ENCODE data around the gene SLC39A11. TPM values are rescaled to one million over a fixed set of nuclear protein-coding genes. Genes with fewer than 3 reads are reported as not detected.

Gene SLC39A11
- total RNA-seq, 1 experiment from 2014 or later: 18.6 TPM

- intact Hi-C loops (cut with micrococcal nuclease; ENCODE audit: unreplicated experiment): loop anchor here (5.0 kb wide), 1 partner anchor 262 kb away; no protein-coding TSS in a partner anchor
- Histone ChIP-seq H3K4me1 (ENCODE audit: insufficient read depth, low read length, poor library complexity, severe bottlenecking) (peaks cover 9% of the 10 kb centered on the region), H3K36me3 (ENCODE audit: insufficient read depth, low read length, poor library complexity, severe bottlenecking) (no peaks in the 10 kb centered on the region), H3K27me3 (replicated peaks; ENCODE audit: insufficient read depth, low read depth, low read length, poor library complexity) (no peaks in the 10 kb centered on the region), H3K27ac (ENCODE audit: low read depth, low read length, poor library complexity, severe bottlenecking) (no peak overlapping the region), H3K9me3 (ENCODE audit: low read depth, low read length, poor library complexity, severe bottlenecking) (no peaks in the 10 kb centered on the region), H3K4me3 (ENCODE audit: low read depth, low read length, poor library complexity, severe bottlenecking) (no peak overlapping the region)
- CTCF ChIA-PET: interaction anchor here (0.5 kb wide), 1 partner anchor 201 kb away, joined by 5 read pairs; no protein-coding TSS in a partner anchor
- POLR2A ChIA-PET (ENCODE audit: low non-redundant PET): no interaction called here
- BruUV-seq (replicated peaks): no TSS peak
- no peak for TF ChIP-seq EZH2 (IDR thresholded peaks at IDR 0.05; ENCODE audit: borderline replicate concordance, low read depth, low read length, poor library complexity, severe bottlenecking)
- TF ChIP-seq, protein P1, sequence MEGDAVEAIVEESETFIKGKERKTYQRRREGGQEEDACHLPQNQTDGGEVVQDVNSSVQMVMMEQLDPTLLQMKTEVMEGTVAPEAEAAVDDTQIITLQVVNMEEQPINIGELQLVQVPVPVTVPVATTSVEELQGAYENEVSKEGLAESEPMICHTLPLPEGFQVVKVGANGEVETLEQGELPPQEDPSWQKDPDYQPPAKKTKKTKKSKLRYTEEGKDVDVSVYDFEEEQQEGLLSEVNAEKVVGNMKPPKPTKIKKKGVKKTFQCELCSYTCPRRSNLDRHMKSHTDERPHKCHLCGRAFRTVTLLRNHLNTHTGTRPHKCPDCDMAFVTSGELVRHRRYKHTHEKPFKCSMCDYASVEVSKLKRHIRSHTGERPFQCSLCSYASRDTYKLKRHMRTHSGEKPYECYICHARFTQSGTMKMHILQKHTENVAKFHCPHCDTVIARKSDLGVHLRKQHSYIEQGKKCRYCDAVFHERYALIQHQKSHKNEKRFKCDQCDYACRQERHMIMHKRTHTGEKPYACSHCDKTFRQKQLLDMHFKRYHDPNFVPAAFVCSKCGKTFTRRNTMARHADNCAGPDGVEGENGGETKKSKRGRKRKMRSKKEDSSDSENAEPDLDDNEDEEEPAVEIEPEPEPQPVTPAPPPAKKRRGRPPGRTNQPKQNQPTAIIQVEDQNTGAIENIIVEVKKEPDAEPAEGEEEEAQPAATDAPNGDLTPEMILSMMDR (conservative IDR thresholded peaks at IDR 0.05; ENCODE audit: low read depth, low read length): no peak
- no peak for DNase-seq (ENCODE audit: low spot score)
These were observed 103.3 kb downstream of the SLC39A11 start for GRCh38 chr17:72989074-72989610.

DNA sequence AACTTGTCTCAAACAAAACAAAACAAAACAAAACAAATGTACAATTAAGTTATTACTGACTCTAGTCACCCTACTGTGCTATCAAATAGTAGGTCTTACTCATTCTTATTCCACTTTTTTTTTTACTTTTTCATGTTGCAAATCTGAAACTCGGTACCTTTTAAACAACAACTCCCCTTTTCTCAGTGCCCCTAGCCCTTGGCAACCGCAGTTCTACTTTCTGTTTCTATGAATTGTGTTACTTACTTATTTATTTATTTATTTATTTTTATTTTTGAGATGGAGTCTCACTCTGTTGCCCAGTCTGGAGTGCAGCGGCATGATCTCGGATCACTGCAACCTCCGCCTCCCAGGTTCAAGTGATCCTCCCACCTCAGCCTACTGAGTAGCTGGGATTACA is 104.0 kb downstream of the SLC39A11 start:
- Histone ChIP-seq H3K36me3 (ENCODE audit: insufficient read depth, low read length, poor library complexity, severe bottlenecking) (no peaks in the 10 kb centered on the region), H3K4me3 (ENCODE audit: low read depth, low read length, poor library complexity, severe bottlenecking) (no peak overlapping the region), H3K27ac (ENCODE audit: low read depth, low read length, poor library complexity, severe bottlenecking) (no peak overlapping the region), H3K4me1 (ENCODE audit: insufficient read depth, low read length, poor library complexity, severe bottlenecking) (peaks cover 9% of the 10 kb centered on the region), H3K9me3 (ENCODE audit: low read depth, low read length, poor library complexity, severe bottlenecking) (no peaks in the 10 kb centered on the region), H3K27me3 (replicated peaks; ENCODE audit: insufficient read depth, low read depth, low read length, poor library complexity) (no peaks in the 10 kb centered on the region)
- ChIA-PET CTCF (no interaction called here), POLR2A (ENCODE audit: low non-redundant PET) (no interaction called here)
- TF ChIP-seq, protein P1 (conservative IDR thresholded peaks at IDR 0.05; ENCODE audit: low read depth, low read length): no peak
- TF ChIP-seq EZH2 (IDR thresholded peaks at IDR 0.05; ENCODE audit: borderline replicate concordance, low read depth, low read length, poor library complexity, severe bottlenecking): no peak
- intact Hi-C loops (cut with micrococcal nuclease; ENCODE audit: unreplicated experiment): loop anchor here (5.0 kb wide), 1 partner anchor 261 kb away; no protein-coding TSS in a partner anchor
- no peak for DNase-seq (ENCODE audit: low spot score)
- no TSS peak for BruUV-seq (replicated peaks)

GRCh38 chr17:72987166-72987565 is 105.3 kb downstream of the SLC39A11 start:
- no TSS peak for BruUV-seq (replicated peaks)
- intact Hi-C loops (cut with micrococcal nuclease; ENCODE audit: unreplicated experiment): loop anchor here (5.0 kb wide), 1 partner anchor 260 kb away; no protein-coding TSS in a partner anchor

More at GRCh38 chr17:72987166-72987565, 105.3 kb downstream of the SLC39A11 start:
- no peak overlapping the region for H3K27ac ChIP-seq (ENCODE audit: low read depth, low read length, poor library complexity, severe bottlenecking)
- no peak for DNase-seq (ENCODE audit: low spot score)
- H3K4me3 ChIP-seq (ENCODE audit: low read depth, low read length, poor library complexity, severe bottlenecking): no peak overlapping the region
- TF ChIP-seq, protein P1 (conservative IDR thresholded peaks at IDR 0.05; ENCODE audit: low read depth, low read length): no peak
- no peak for TF ChIP-seq EZH2 (IDR thresholded peaks at IDR 0.05; ENCODE audit: borderline replicate concordance, low read depth, low read length, poor library complexity, severe bottlenecking)
- no peaks in the 10 kb centered on the region for H3K27me3 ChIP-seq (replicated peaks; ENCODE audit: insufficient read depth, low read depth, low read length, poor library complexity)
- H3K9me3 ChIP-seq (ENCODE audit: low read depth, low read length, poor library complexity, severe bottlenecking): no peaks in the 10 kb centered on the region
- POLR2A ChIA-PET (ENCODE audit: low non-redundant PET): no interaction called here
- H3K36me3 ChIP-seq (ENCODE audit: insufficient read depth, low read length, poor library complexity, severe bottlenecking): no peaks in the 10 kb centered on the region
- CTCF ChIA-PET: no interaction called here
- no peaks in the 10 kb centered on the region for H3K4me1 ChIP-seq (ENCODE audit: insufficient read depth, low read length, poor library complexity, severe bottlenecking)
